ENCODE results near the gene XK.

XK gene

GRCh38 chrX:37653397-37654085, 32.0 kb upstream of the XK start:
- DNase-seq, result no peak
- no peak overlapping the region for H3K27ac ChIP-seq (ENCODE audit: insufficient read depth, low read length, poor library complexity, severe bottlenecking)
- no peaks in the 10 kb centered on the region for H3K9me3 ChIP-seq (ENCODE audit: control insufficient read depth, low read length)
- no peaks in the 10 kb centered on the region for H3K4me1 ChIP-seq (ENCODE audit: control insufficient read depth, insufficient read depth, low read length, poor library complexity, severe bottlenecking)
- H3K4me3 ChIP-seq (ENCODE audit: insufficient read depth, low read depth, low read length, poor library complexity, severe bottlenecking), result no peak overlapping the region
- H3K36me3 ChIP-seq (ENCODE audit: control insufficient read depth, insufficient read depth, low read length), result no peaks in the 10 kb centered on the region
- H3K27me3 ChIP-seq (replicated peaks; ENCODE audit: control insufficient read depth, insufficient read depth, low read length, poor library complexity, severe bottlenecking), result peaks cover 3% of the 10 kb centered on the region

GRCh38 chrX:37658343-37659030, 27.1 kb upstream of the XK start:
- H3K27ac ChIP-seq (ENCODE audit: insufficient read depth, low read length, poor library complexity, severe bottlenecking), result no peak overlapping the region
- no peaks in the 10 kb centered on the region for H3K36me3 ChIP-seq (ENCODE audit: control insufficient read depth, insufficient read depth, low read length)
- no peaks in the 10 kb centered on the region for H3K4me1 ChIP-seq (ENCODE audit: control insufficient read depth, insufficient read depth, low read length, poor library complexity, severe bottlenecking)
- H3K9me3 ChIP-seq (ENCODE audit: control insufficient read depth, low read length), result no peaks in the 10 kb centered on the region
- no peak overlapping the region for H3K4me3 ChIP-seq (ENCODE audit: insufficient read depth, low read depth, low read length, poor library complexity, severe bottlenecking)
- peaks cover 3% of the 10 kb centered on the region for H3K27me3 ChIP-seq (replicated peaks; ENCODE audit: control insufficient read depth, insufficient read depth, low read length, poor library complexity, severe bottlenecking)
- no peak for DNase-seq

- Histone ChIP-seq H3K36me3 (ENCODE audit: control insufficient read depth, insufficient read depth, low read length) (no peaks in the 10 kb centered on the region), H3K4me3 (ENCODE audit: insufficient read depth, low read depth, low read length, poor library complexity, severe bottlenecking) (no peak overlapping the region), H3K27me3 (replicated peaks; ENCODE audit: control insufficient read depth, insufficient read depth, low read length, poor library complexity, severe bottlenecking) (peaks cover 3% of the 10 kb centered on the region), H3K9me3 (ENCODE audit: control insufficient read depth, low read length) (no peaks in the 10 kb centered on the region), H3K27ac (ENCODE audit: insufficient read depth, low read length, poor library complexity, severe bottlenecking) (no peak overlapping the region), H3K4me1 (ENCODE audit: control insufficient read depth, insufficient read depth, low read length, poor library complexity, severe bottlenecking) (no peaks in the 10 kb centered on the region)
- no peak for DNase-seq
Observed at GRCh38 chrX:37659047-37659446, 26.5 kb upstream of the XK start.

GRCh38 chrX:37662181-37662580, 23.4 kb upstream of the XK start:
- no peaks in the 10 kb centered on the region for H3K36me3 ChIP-seq (ENCODE audit: control insufficient read depth, insufficient read depth, low read length)
- H3K27me3 ChIP-seq (replicated peaks; ENCODE audit: control insufficient read depth, insufficient read depth, low read length, poor library complexity, severe bottlenecking), result no peaks in the 10 kb centered on the region
- H3K4me3 ChIP-seq (ENCODE audit: insufficient read depth, low read depth, low read length, poor library complexity, severe bottlenecking), result no peak overlapping the region
- DNase-seq, result no peak
- no peaks in the 10 kb centered on the region for H3K4me1 ChIP-seq (ENCODE audit: control insufficient read depth, insufficient read depth, low read length, poor library complexity, severe bottlenecking)
- H3K27ac ChIP-seq (ENCODE audit: insufficient read depth, low read length, poor library complexity, severe bottlenecking), result no peak overlapping the region
- no peaks in the 10 kb centered on the region for H3K9me3 ChIP-seq (ENCODE audit: control insufficient read depth, low read length)

- Histone ChIP-seq H3K9me3 (ENCODE audit: control insufficient read depth, low read length) (no peaks in the 10 kb centered on the region), H3K27ac (ENCODE audit: insufficient read depth, low read length, poor library complexity, severe bottlenecking) (no peak overlapping the region), H3K27me3 (replicated peaks; ENCODE audit: control insufficient read depth, insufficient read depth, low read length, poor library complexity, severe bottlenecking) (no peaks in the 10 kb centered on the region), H3K4me3 (ENCODE audit: insufficient read depth, low read depth, low read length, poor library complexity, severe bottlenecking) (no peak overlapping the region), H3K36me3 (ENCODE audit: control insufficient read depth, insufficient read depth, low read length) (no peaks in the 10 kb centered on the region), H3K4me1 (ENCODE audit: control insufficient read depth, insufficient read depth, low read length, poor library complexity, severe bottlenecking) (no peaks in the 10 kb centered on the region)
- DNase-seq, result no peak
Observed at GRCh38 chrX:37666516-37666915, 19.1 kb upstream of the XK start.

GRCh38 chrX:37667141-37667540, 18.4 kb upstream of the XK start:
- no peaks in the 10 kb centered on the region for H3K9me3 ChIP-seq (ENCODE audit: control insufficient read depth, low read length)
- no peaks in the 10 kb centered on the region for H3K27me3 ChIP-seq (replicated peaks; ENCODE audit: control insufficient read depth, insufficient read depth, low read length, poor library complexity, severe bottlenecking)
- H3K4me1 ChIP-seq (ENCODE audit: control insufficient read depth, insufficient read depth, low read length, poor library complexity, severe bottlenecking), result no peaks in the 10 kb centered on the region
- DNase-seq, result no peak
- H3K27ac ChIP-seq (ENCODE audit: insufficient read depth, low read length, poor library complexity, severe bottlenecking), result no peak overlapping the region
- H3K36me3 ChIP-seq (ENCODE audit: control insufficient read depth, insufficient read depth, low read length), result no peaks in the 10 kb centered on the region
- no peak overlapping the region for H3K4me3 ChIP-seq (ENCODE audit: insufficient read depth, low read depth, low read length, poor library complexity, severe bottlenecking)

GRCh38 chrX:37672563-37672962, 13.0 kb upstream of the XK start:
- no peak for DNase-seq
- no peak overlapping the region for H3K4me3 ChIP-seq (ENCODE audit: insufficient read depth, low read depth, low read length, poor library complexity, severe bottlenecking)
- no peak overlapping the region for H3K27ac ChIP-seq (ENCODE audit: insufficient read depth, low read length, poor library complexity, severe bottlenecking)
- H3K36me3 ChIP-seq (ENCODE audit: control insufficient read depth, insufficient read depth, low read length), result no peaks in the 10 kb centered on the region
- H3K9me3 ChIP-seq (ENCODE audit: control insufficient read depth, low read length), result no peaks in the 10 kb centered on the region
- no peaks in the 10 kb centered on the region for H3K4me1 ChIP-seq (ENCODE audit: control insufficient read depth, insufficient read depth, low read length, poor library complexity, severe bottlenecking)
- H3K27me3 ChIP-seq (replicated peaks; ENCODE audit: control insufficient read depth, insufficient read depth, low read length, poor library complexity, severe bottlenecking), result no peaks in the 10 kb centered on the region

GRCh38 chrX:37676811-37677210, 8.8 kb upstream of the XK start:
- Histone ChIP-seq H3K4me3 (ENCODE audit: insufficient read depth, low read depth, low read length, poor library complexity, severe bottlenecking) (no peak overlapping the region), H3K4me1 (ENCODE audit: control insufficient read depth, insufficient read depth, low read length, poor library complexity, severe bottlenecking) (no peaks in the 10 kb centered on the region), H3K27ac (ENCODE audit: insufficient read depth, low read length, poor library complexity, severe bottlenecking) (no peak overlapping the region), H3K36me3 (ENCODE audit: control insufficient read depth, insufficient read depth, low read length) (no peaks in the 10 kb centered on the region), H3K9me3 (ENCODE audit: control insufficient read depth, low read length) (no peaks in the 10 kb centered on the region), H3K27me3 (replicated peaks; ENCODE audit: control insufficient read depth, insufficient read depth, low read length, poor library complexity, severe bottlenecking) (no peaks in the 10 kb centered on the region)
- no peak for DNase-seq

GRCh38 chrX:37677243-37677642, 8.3 kb upstream of the XK start:
- no peaks in the 10 kb centered on the region for H3K4me1 ChIP-seq (ENCODE audit: control insufficient read depth, insufficient read depth, low read length, poor library complexity, severe bottlenecking)
- H3K4me3 ChIP-seq (ENCODE audit: insufficient read depth, low read depth, low read length, poor library complexity, severe bottlenecking), result no peak overlapping the region
- H3K27ac ChIP-seq (ENCODE audit: insufficient read depth, low read length, poor library complexity, severe bottlenecking), result no peak overlapping the region
- no peaks in the 10 kb centered on the region for H3K27me3 ChIP-seq (replicated peaks; ENCODE audit: control insufficient read depth, insufficient read depth, low read length, poor library complexity, severe bottlenecking)
- no peak for DNase-seq
- no peaks in the 10 kb centered on the region for H3K36me3 ChIP-seq (ENCODE audit: control insufficient read depth, insufficient read depth, low read length)
- no peaks in the 10 kb centered on the region for H3K9me3 ChIP-seq (ENCODE audit: control insufficient read depth, low read length)

GRCh38 chrX:37677765-37678164, 7.8 kb upstream of the XK start:
- H3K4me3 ChIP-seq (ENCODE audit: insufficient read depth, low read depth, low read length, poor library complexity, severe bottlenecking), result no peak overlapping the region
- H3K9me3 ChIP-seq (ENCODE audit: control insufficient read depth, low read length), result no peaks in the 10 kb centered on the region
- no peaks in the 10 kb centered on the region for H3K4me1 ChIP-seq (ENCODE audit: control insufficient read depth, insufficient read depth, low read length, poor library complexity, severe bottlenecking)
- DNase-seq, result no peak
- H3K27me3 ChIP-seq (replicated peaks; ENCODE audit: control insufficient read depth, insufficient read depth, low read length, poor library complexity, severe bottlenecking), result no peaks in the 10 kb centered on the region
- no peak overlapping the region for H3K27ac ChIP-seq (ENCODE audit: insufficient read depth, low read length, poor library complexity, severe bottlenecking)
- H3K36me3 ChIP-seq (ENCODE audit: control insufficient read depth, insufficient read depth, low read length), result no peaks in the 10 kb centered on the region
